ENCODE data around the gene DNM3. TPM values are rescaled to one million over a fixed set of nuclear protein-coding genes. Genes with fewer than 3 reads are reported as not detected.

The DNM3 gene
- total RNA-seq, 1 donor: 2.0 TPM

Small RNAs within 50 kb of the gene (small RNA-seq; reads per million reads assigned to genes)
- gene MIR199A2 (6.0 reads per million, percentile 90 among the genes with 10 or more reads in this experiment), gene RNU6-157P (not detected)

Other genes starting within 250 kb of the DNM3 start
- not detected in 2 replicates for gene MYOCOS, start 219.3 kb upstream of the DNM3 start, total RNA-seq (ENCODE audit: low replicate concordance)
- gene MYOC, start 188.8 kb upstream of the DNM3 start, total RNA-seq (ENCODE audit: low replicate concordance): 0.36 and 3.8 TPM in 2 replicates
- 10.7 and 15.5 TPM in 2 replicates for gene VAMP4, start 99.4 kb upstream of the DNM3 start, total RNA-seq (ENCODE audit: low replicate concordance)
- gene METTL13, start 59.8 kb upstream of the DNM3 start, total RNA-seq (ENCODE audit: low replicate concordance): 15.8 and 19.6 TPM in 2 replicates